ENCODE measurements around the gene BACH2.

DNA sequence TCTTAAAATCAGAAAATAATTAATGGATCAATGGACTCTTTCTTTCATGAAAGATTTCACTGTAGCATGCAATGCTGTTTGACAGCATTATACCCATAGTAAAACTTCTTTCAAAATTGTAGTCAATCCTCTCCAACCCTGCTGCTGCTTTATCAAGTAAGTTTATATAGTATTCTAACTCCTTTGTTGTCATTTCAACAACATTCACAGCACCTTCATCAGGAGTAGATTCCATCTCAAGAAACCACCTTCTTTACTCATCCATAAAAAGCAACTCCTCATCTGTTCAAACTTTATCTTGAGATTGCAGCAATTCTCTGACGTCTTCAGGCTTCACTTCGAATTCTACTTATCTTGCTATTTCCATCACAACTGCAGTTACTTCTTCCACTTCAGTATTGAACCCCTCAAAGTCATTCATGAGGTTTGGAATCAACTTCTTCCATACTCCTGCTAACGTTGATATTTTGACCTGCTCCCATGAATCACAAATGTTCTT, 26.4 kb upstream of the BACH2 start:
- no peak for TF ChIP-seq TBL1XR1 (IDR thresholded peaks at IDR 0.05; ENCODE audit: low read depth, low read length)
- no peak for TF ChIP-seq POLR2A (IDR thresholded peaks at IDR 0.05; ENCODE audit: low read depth, low read length)
- TF ChIP-seq CTCF (IDR thresholded peaks at IDR 0.05 in 2 of 3, conservative IDR thresholded peaks at IDR 0.05 in 1 of 3; ENCODE audit: control insufficient read depth in 2 of 3, extremely low read depth in 1 of 3, insufficient read depth in 1 of 3, low read depth in 3 of 3, low read length in 3 of 3) = no peak
- TF ChIP-seq TARDBP (IDR thresholded peaks at IDR 0.05; ENCODE audit: borderline replicate concordance) = no peak
- no peak for TF ChIP-seq KLF5 (IDR thresholded peaks at IDR 0.05; ENCODE audit: partially characterized antibody)
- no peak for TF ChIP-seq EZH2 (IDR thresholded peaks at IDR 0.05; ENCODE audit: borderline replicate concordance, control insufficient read depth, low read depth, low read length)
